Measurements from ENCODE around the gene ELFN1. TPM values are rescaled to one million over a fixed set of nuclear protein-coding genes. Genes with fewer than 3 reads are reported as not detected.

Gene ELFN1
- total RNA-seq, 1 donor = 12.7 TPM

DNA sequence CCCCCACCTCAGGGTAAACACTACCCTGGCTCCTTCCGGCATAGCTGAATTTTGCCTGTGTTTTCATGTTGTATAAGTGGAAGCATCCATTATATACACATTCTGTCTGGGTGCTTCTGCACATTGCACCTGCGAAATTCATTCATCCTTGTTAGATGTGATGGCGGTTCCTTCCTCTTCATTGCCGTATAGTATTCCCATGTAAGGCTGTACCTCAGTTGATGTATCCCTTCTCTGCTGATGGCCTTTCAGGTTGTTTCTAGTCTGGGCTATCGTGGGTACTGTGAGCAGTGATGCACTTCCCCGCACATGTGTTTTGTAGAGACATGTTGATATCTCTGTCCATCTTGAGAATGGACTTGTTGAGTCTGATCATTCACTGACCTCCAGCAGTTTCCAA is 28.9 kb downstream of the ELFN1 start:
- Histone ChIP-seq H3K9me3 (ENCODE audit: low read depth, low read length) (peaks cover 3% of the 10 kb centered on the region), H3K36me3 (ENCODE audit: insufficient read depth, low read length) (no peaks in the 10 kb centered on the region), H3K79me2 (ENCODE audit: insufficient read depth, low read length) (no peaks in the 10 kb centered on the region), H3K4me2 (ENCODE audit: insufficient read depth, low read length) (no peak overlapping the region), H3K4me1 (ENCODE audit: insufficient read depth, low read length) (no peaks in the 10 kb centered on the region), H4K20me1 (ENCODE audit: insufficient read depth, low read length) (no peaks in the 10 kb centered on the region), H2AFZ (ENCODE audit: low read length) (no peak overlapping the region), H3K27me3 (ENCODE audit: insufficient read depth, low read length) (no peaks in the 10 kb centered on the region), H3K4me3 (ENCODE audit: insufficient read depth, low read length) (no peak overlapping the region), H3K27ac (ENCODE audit: low read depth, low read length) (no peak overlapping the region)
- TF ChIP-seq, protein P1, sequence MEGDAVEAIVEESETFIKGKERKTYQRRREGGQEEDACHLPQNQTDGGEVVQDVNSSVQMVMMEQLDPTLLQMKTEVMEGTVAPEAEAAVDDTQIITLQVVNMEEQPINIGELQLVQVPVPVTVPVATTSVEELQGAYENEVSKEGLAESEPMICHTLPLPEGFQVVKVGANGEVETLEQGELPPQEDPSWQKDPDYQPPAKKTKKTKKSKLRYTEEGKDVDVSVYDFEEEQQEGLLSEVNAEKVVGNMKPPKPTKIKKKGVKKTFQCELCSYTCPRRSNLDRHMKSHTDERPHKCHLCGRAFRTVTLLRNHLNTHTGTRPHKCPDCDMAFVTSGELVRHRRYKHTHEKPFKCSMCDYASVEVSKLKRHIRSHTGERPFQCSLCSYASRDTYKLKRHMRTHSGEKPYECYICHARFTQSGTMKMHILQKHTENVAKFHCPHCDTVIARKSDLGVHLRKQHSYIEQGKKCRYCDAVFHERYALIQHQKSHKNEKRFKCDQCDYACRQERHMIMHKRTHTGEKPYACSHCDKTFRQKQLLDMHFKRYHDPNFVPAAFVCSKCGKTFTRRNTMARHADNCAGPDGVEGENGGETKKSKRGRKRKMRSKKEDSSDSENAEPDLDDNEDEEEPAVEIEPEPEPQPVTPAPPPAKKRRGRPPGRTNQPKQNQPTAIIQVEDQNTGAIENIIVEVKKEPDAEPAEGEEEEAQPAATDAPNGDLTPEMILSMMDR (IDR thresholded peaks at IDR 0.05; ENCODE audit: extremely low read depth, low read depth, low read length) = no peak
- peak; percentile 2 for DNase-seq (ENCODE audit: insufficient read length, low spot score, missing footprints)

DNA sequence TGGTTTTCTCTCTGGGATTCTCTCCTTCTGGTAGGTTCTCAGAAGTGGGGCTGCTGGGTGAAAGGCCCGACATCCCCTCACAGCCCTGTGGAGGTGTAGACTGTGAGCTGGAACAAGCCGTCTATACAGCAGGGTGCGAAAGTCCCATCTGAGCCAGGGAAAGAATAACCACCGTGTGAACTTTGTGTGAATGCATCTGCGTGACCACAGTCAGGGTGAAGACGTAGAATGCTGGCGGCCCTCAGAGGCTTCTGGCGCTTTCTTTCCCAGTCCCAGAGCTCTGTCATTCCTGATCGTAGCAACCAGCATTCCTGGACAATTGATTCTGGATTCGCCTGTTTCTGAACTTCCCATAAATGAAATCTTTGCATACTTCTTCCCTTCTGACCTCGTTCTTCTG is 30.0 kb downstream of the ELFN1 start:
- no peaks in the 10 kb centered on the region for H3K36me3 ChIP-seq (ENCODE audit: insufficient read depth, low read length)
- no peaks in the 10 kb centered on the region for H3K4me1 ChIP-seq (ENCODE audit: insufficient read depth, low read length)
- no peaks in the 10 kb centered on the region for H3K79me2 ChIP-seq (ENCODE audit: insufficient read depth, low read length)
- no peak overlapping the region for H3K27ac ChIP-seq (ENCODE audit: low read depth, low read length)
- no peak overlapping the region for H3K4me2 ChIP-seq (ENCODE audit: insufficient read depth, low read length)
- no peaks in the 10 kb centered on the region for H4K20me1 ChIP-seq (ENCODE audit: insufficient read depth, low read length)
- H2AFZ ChIP-seq (ENCODE audit: low read length) = no peak overlapping the region
- H3K27me3 ChIP-seq (ENCODE audit: insufficient read depth, low read length) = no peaks in the 10 kb centered on the region
- DNase-seq (ENCODE audit: insufficient read length, low spot score, missing footprints) = no peak
- peaks cover 3% of the 10 kb centered on the region for H3K9me3 ChIP-seq (ENCODE audit: low read depth, low read length)
- TF ChIP-seq, protein P1 (IDR thresholded peaks at IDR 0.05; ENCODE audit: extremely low read depth, low read depth, low read length) = no peak
- H3K4me3 ChIP-seq (ENCODE audit: insufficient read depth, low read length) = no peak overlapping the region

DNA sequence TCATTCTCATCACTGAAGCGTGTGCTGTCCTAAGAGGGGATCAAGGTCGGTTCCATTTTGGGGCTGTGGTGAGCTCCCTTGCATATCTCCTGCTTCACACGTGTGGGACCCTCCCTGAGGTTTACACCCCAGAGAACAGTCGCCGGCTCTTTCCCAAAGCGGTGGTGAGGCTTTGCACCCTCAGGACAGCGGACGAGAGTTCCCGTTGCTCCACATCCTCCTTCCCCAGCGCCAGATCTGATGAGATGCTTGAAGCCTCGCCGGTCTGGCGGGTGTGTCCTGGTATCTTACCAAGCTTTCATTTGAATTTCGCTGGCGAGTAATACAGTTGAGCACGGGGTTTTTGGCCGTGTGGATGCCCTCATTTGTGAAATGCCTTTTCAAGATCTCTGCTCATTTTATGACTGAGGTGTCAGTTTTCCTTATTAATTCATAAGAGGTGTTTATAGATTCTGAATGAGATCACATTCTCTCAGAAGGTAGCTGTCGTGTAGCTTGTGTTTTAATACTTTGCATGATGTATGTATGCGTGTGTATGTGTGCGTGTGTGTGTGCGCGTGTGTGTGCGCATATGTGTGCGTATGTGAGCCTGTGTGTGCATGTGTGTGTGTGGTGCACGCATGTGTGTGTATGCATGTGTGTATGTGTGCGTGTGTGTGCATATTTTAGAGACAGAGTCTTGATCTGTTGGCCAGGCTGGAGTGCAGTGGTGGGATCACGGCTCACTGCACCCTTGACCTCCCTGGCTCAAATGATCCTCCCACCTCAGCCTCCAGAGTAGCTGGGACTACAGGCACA is 30.7 kb downstream of the ELFN1 start:
- Histone ChIP-seq H2AFZ (ENCODE audit: low read length) (no peak overlapping the region), H3K4me3 (ENCODE audit: insufficient read depth, low read length) (no peak overlapping the region), H4K20me1 (ENCODE audit: insufficient read depth, low read length) (no peaks in the 10 kb centered on the region), H3K27me3 (ENCODE audit: insufficient read depth, low read length) (no peaks in the 10 kb centered on the region), H3K27ac (ENCODE audit: low read depth, low read length) (no peak overlapping the region), H3K4me2 (ENCODE audit: insufficient read depth, low read length) (no peak overlapping the region), H3K9me3 (ENCODE audit: low read depth, low read length) (peaks cover 3% of the 10 kb centered on the region), H3K36me3 (ENCODE audit: insufficient read depth, low read length) (no peaks in the 10 kb centered on the region), H3K79me2 (ENCODE audit: insufficient read depth, low read length) (no peaks in the 10 kb centered on the region), H3K4me1 (ENCODE audit: insufficient read depth, low read length) (no peaks in the 10 kb centered on the region)
- TF ChIP-seq, protein P1 (IDR thresholded peaks at IDR 0.05; ENCODE audit: extremely low read depth, low read depth, low read length) = no peak
- DNase-seq (ENCODE audit: insufficient read length, low spot score, missing footprints) = peak; percentile 64

DNA sequence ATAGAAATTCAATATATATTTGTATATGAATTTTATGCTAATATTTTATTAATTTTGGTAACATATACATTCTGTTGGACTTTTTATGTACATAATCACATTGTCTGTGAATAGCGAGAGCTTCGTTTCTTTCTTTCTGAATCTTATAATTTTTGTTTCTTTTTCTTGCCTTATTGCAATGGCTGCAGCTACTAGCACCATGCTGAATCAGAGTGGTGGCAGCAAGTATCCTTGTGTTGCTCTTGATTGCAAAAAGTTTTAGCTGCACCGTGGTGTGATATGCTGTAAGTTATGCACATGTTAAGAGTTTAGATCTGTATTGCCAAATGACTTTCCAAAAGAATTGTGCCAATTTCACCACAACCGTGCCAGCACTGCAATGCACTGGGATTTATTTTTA is 32.6 kb downstream of the ELFN1 start:
- H3K27ac ChIP-seq (ENCODE audit: low read depth, low read length) = no peak overlapping the region
- H3K27me3 ChIP-seq (ENCODE audit: insufficient read depth, low read length) = no peaks in the 10 kb centered on the region
- H3K4me2 ChIP-seq (ENCODE audit: insufficient read depth, low read length) = no peak overlapping the region
- no peaks in the 10 kb centered on the region for H3K4me1 ChIP-seq (ENCODE audit: insufficient read depth, low read length)
- no peaks in the 10 kb centered on the region for H3K79me2 ChIP-seq (ENCODE audit: insufficient read depth, low read length)
- no peak for DNase-seq (ENCODE audit: insufficient read length, low spot score, missing footprints)
- H3K4me3 ChIP-seq (ENCODE audit: insufficient read depth, low read length) = no peak overlapping the region
- H3K36me3 ChIP-seq (ENCODE audit: insufficient read depth, low read length) = no peaks in the 10 kb centered on the region
- H2AFZ ChIP-seq (ENCODE audit: low read length) = no peak overlapping the region
- peaks cover 3% of the 10 kb centered on the region for H3K9me3 ChIP-seq (ENCODE audit: low read depth, low read length)
- no peaks in the 10 kb centered on the region for H4K20me1 ChIP-seq (ENCODE audit: insufficient read depth, low read length)
- TF ChIP-seq, protein P1 (IDR thresholded peaks at IDR 0.05; ENCODE audit: extremely low read depth, low read depth, low read length) = no peak

Data from osteoblast (primary cell).